HepG2 (cell line): ENCODE data around the gene PSMD1. TPM values are rescaled to one million over a fixed set of nuclear protein-coding genes. Genes with fewer than 3 reads are reported as not detected.

ENCODE experiments used
- ATAC-seq: fragments of 200-7000 bp; cut with Tn5 transposase; 3 replicates; pipeline ENCODE4 v1.9.1; 2020; ENCODE audit warnings: mild to moderate bottlenecking, moderate library complexity
- BruUV-seq: library from RNA; stranded (reverse); fragments of 400-500 nt; replicated peaks from 2 replicates; lab custom pipeline; 2021; lab: Mats Ljungman, UMichigan
- CTCF ChIA-PET: fragments of 300-600 bp; formaldehyde crosslinking; extraction: SDS; loops from one replicate; lab custom pipeline; 2021; ENCODE audit warnings: low total read pairs, inconsistent platforms, low intra/inter-chr PET ratio; lab: Yijun Ruan, JAX
- POLR2A ChIA-PET: fragments of 350-600 bp; sonication (Branson Sonifier 250); formaldehyde crosslinking; loops from one replicate; lab custom pipeline; 2020; ENCODE audit warnings: antibody characterized with exemption, inconsistent platforms; lab: Yijun Ruan, JAX
- DNase-seq: peaks from one replicate; pipeline ENCODE4 v3.0.0-alpha.2; 2015; ENCODE audit warnings: low spot score
- FAIRE-seq: peaks from 3 replicates; lab custom pipeline; 2011; peaks lifted over from hg19 to GRCh38; lab: Jason Lieb, UNC
- H2AFZ ChIP-seq: one replicate; pipeline ENCODE4 v1.6.1; 2011; ENCODE audit warnings: low read length, inconsistent platforms
- H3K27ac ChIP-seq: fragments of 300-600 bp; 3 replicates; pipeline ENCODE4 v1.8.0; 2011; ENCODE audit warnings: mixed run types, mild to moderate bottlenecking, mixed read lengths, low read length, inconsistent platforms; ENCODE audit not compliant: insufficient read depth; ENCODE audit errors: extremely low read length
- H3K27me3 ChIP-seq, 2 experiments: fragments of 200-600 bp in 1 of 2; 2 replicates in 1 of 2; 3 replicates in 1 of 2; pipeline versions ENCODE4 v1.6.0 to v1.8.0; 2011; ENCODE audit warnings: low read length in 2 of 2, mild to moderate bottlenecking in 2 of 2, moderate library complexity in 2 of 2, inconsistent platforms in 1 of 2; ENCODE audit not compliant: insufficient read depth in 2 of 2, control insufficient read depth in 1 of 2
- H3K36me3 ChIP-seq, 2 experiments: fragments of 200-600 bp in 1 of 2; replicated peaks in 1 of 2; 2 replicates in 1 of 2; 3 replicates in 1 of 2; pipeline versions ENCODE4 v1.5.1 to v1.8.0; 2011; ENCODE audit warnings: low read length in 2 of 2, inconsistent platforms in 1 of 2; ENCODE audit not compliant: insufficient read depth in 2 of 2, control insufficient read depth in 1 of 2
- H3K4me1 ChIP-seq: 2 replicates; pipeline ENCODE4 v1.5.1; 2012; ENCODE audit warnings: low read length, inconsistent platforms; ENCODE audit not compliant: insufficient read depth
- H3K4me2 ChIP-seq: 2 replicates; pipeline ENCODE4 v1.6.0; 2011; ENCODE audit warnings: low read depth, low read length, inconsistent platforms
- H3K4me3 ChIP-seq, 3 experiments: fragments of 200-600 bp in 1 of 3; sonication (generic), shearing (Covaris generic) in 1 of 3; replicated peaks in 1 of 3; 2 replicates each; pipeline ENCODE4 v1.5.1; 2011 to 2016; ENCODE audit warnings: low read length in 3 of 3, inconsistent platforms in 2 of 3, low read depth in 2 of 3, mild to moderate bottlenecking in 2 of 3, control low read depth in 1 of 3, mixed read lengths in 1 of 3; ENCODE audit not compliant: insufficient read depth in 1 of 3
- H3K79me2 ChIP-seq: one replicate; pipeline ENCODE4 v1.6.1; 2011; ENCODE audit warnings: low read length, inconsistent platforms; ENCODE audit not compliant: insufficient read depth
- H3K9ac ChIP-seq: 2 replicates; pipeline ENCODE4 v1.6.0; 2011; ENCODE audit warnings: mild to moderate bottlenecking, low read depth, low read length, inconsistent platforms; ENCODE audit not compliant: insufficient read depth
- H3K9me3 ChIP-seq: 2 replicates; pipeline ENCODE4 v1.5.1; 2012; ENCODE audit warnings: mild to moderate bottlenecking, low read length
- H4K20me1 ChIP-seq: 2 replicates; pipeline ENCODE4 v1.6.0; 2011; ENCODE audit warnings: inconsistent platforms, mild to moderate bottlenecking, low read length, moderate library complexity; ENCODE audit not compliant: insufficient read depth
- BATF2 ChIP-seq: sonication (generic); formaldehyde crosslinking; IDR thresholded peaks from 2 replicates; pipeline ENCODE4 v1.8.0; 2022; ENCODE audit warnings: mild to moderate bottlenecking, missing genetic modification reagents, moderate library complexity
- PAF1 ChIP-seq: IDR thresholded peaks from 2 replicates; pipeline ENCODE4 v1.6.1; 2016; ENCODE audit warnings: missing genetic modification reagents, missing compliant biosample characterization
- RFX5 ChIP-seq: IDR thresholded peaks from 2 replicates; pipeline ENCODE4 v1.6.1; 2011; ENCODE audit warnings: low read depth, low read length, improper control_type of control experiment
- THAP7 ChIP-seq: sonication (generic); formaldehyde crosslinking; IDR thresholded peaks from 2 replicates; pipeline ENCODE4 v1.8.1; 2023; ENCODE audit warnings: mild to moderate bottlenecking, missing genetic modification reagents
- TOE1 ChIP-seq: sonication (generic); formaldehyde crosslinking; IDR thresholded peaks from 2 replicates; pipeline ENCODE4 v1.4.0; 2020; ENCODE audit warnings: mild to moderate bottlenecking, missing genetic modification reagents
- ZC3H4 ChIP-seq: sonication (generic); formaldehyde crosslinking; IDR thresholded peaks from 2 replicates; pipeline ENCODE4 v1.4.0; 2020; ENCODE audit warnings: missing genetic modification reagents, borderline replicate concordance
- ZKSCAN5 ChIP-seq: sonication (generic); formaldehyde crosslinking; IDR thresholded peaks from 2 replicates; pipeline ENCODE4 v1.5.1; 2020; ENCODE audit warnings: mild to moderate bottlenecking, missing genetic modification reagents
- ZMYM2 ChIP-seq: sonication (generic); formaldehyde crosslinking; IDR thresholded peaks from 2 replicates; pipeline ENCODE4 v1.8.0; 2022; ENCODE audit warnings: mild to moderate bottlenecking, missing genetic modification reagents
- ZNF260 ChIP-seq: sonication (generic); formaldehyde crosslinking; IDR thresholded peaks from 2 replicates; pipeline ENCODE4 v1.4.0; 2020; ENCODE audit warnings: missing genetic modification reagents, low read depth, mild to moderate bottlenecking, borderline replicate concordance
- ZNF274 ChIP-seq: sonication (generic); formaldehyde crosslinking; IDR thresholded peaks from 2 replicates; pipeline ENCODE4 v1.5.1; 2020; ENCODE audit warnings: mild to moderate bottlenecking, missing genetic modification reagents
- WGBS: methylation state at CpG from one replicate; pipeline ENCODE4 v1.1.6; 2017; ENCODE audit warnings: low lambda C conversion rate; 5-methylcytosine and 5-hydroxymethylcytosine counted together
- in situ Hi-C: cut with HindIII; loops from 2 replicates; pipeline ENCODE4 v1.10.0; 2017; ENCODE audit warnings: low pct_unique_long_range_greater_than_20kb; ENCODE audit not compliant: extremely low pct_ligation_motif_present
- intact Hi-C: fragments of 100-400 bp; cut with micrococcal nuclease; formaldehyde crosslinking; loops from one replicate; pipeline ENCODE4 v1.10.0; 2022; ENCODE audit not compliant: unreplicated experiment
- polyA plus RNA-seq, 8 experiments: library from polyadenylated mRNA; depleted of rRNA in 3 of 8; stranded (reverse) in 7 of 8; unstranded in 1 of 8; fragments of >200 nt; fragmentation: Illumina TruSeq in 4 of 8; extraction: Trizol in 4 of 8; gene quantifications; 2 replicates each; pipeline versions ENCODE4 v1.2.1 to v1.2.3, GENCODE V29; 2011 to 2016; ENCODE audit warnings: low read depth in 4 of 8, missing spikeins in 1 of 8, mixed read lengths in 1 of 8; ENCODE audit not compliant: insufficient read depth in 1 of 8
- total RNA-seq, 5 experiments: library from RNA; depleted of rRNA; stranded (reverse); fragments of >200 nt; fragmentation: Illumina TruSeq; extraction: Trizol; gene quantifications; 2 replicates each; pipeline ENCODE4 v1.2.3, GENCODE V29; 2016; ENCODE audit warnings: low read depth in 1 of 5
- TF ChIP-seq, protein P1 (sequence below): sonication (generic); formaldehyde crosslinking; conservative IDR thresholded peaks from 2 replicates; pipeline ENCODE4 v1.8.1; 2023; ENCODE audit warnings: missing genetic modification reagents
- TF ChIP-seq, protein P2 (sequence below): sonication (generic); formaldehyde crosslinking; IDR thresholded peaks from 2 replicates; pipeline ENCODE4 v1.8.0; 2022; ENCODE audit warnings: missing genetic modification reagents, mild to moderate bottlenecking, borderline replicate concordance

PSMD1 gene
- total and polyA plus RNA-seq, 2 of the 13 experiments (the other 11 are each of a cell fraction or from before 2014, with no cell fraction given), result 136 to 191 TPM

DNA sequence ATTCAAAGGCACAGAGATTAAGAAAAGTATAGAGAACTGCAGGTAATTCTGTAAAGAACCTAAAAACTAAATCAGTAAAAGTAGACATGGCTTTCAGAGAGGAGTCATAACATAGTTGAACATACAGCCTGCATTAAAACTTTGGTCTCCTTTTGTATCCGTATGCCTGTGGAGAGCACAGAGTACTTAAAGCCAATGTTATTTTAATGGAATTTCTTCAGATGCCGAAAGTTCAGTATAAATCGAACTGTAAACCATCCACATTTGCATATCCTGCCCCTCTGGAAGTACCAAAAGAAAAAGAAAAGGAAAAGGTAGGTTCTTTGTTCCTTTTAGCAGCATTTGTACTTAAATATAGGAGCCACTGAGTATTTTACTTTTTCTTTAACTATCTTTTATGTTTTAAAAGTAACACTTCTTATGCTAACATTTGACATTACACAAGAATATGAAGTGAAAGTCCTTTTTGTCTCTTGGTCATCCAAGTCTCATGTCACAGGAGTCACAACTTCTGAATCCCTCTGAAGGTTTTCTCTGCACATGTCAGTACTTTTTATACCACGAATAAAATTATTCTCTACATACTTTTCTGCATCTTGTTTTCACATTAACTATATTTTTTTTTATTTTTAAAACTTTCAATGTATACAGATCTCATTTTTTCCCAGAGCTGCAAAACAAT, 106.9 kb downstream of the PSMD1 start:
- Histone ChIP-seq H3K9ac (no peak overlapping the region), H3K4me1 (no peaks in the 10 kb centered on the region), H3K27me3 (no peaks in the 10 kb centered on the region), H3K36me3 (peaks cover 15 to 84% of the 10 kb centered on the region in 2 experiments), H3K27ac (no peak overlapping the region)
- in situ Hi-C loops, result no loop called here
- BruUV-seq, result no TSS peak
- no peak for FAIRE-seq
- TF ChIP-seq TOE1 (CRISPR knock-in tag), result no peak
- TF ChIP-seq ZC3H4 (CRISPR knock-in tag), result no peak
- TF ChIP-seq, all 625 proteins: peak for 0
- no peaks in the 10 kb centered on the region for H3K9me3 ChIP-seq
- H3K79me2 ChIP-seq, result no peaks in the 10 kb centered on the region
- intact Hi-C loops, result no loop called here
- DNase-seq (no peak), ATAC-seq (no peak)
- ChIA-PET CTCF (no interaction called here), POLR2A (no interaction called here)
- WGBS, result 96% methylated on average over 4 of the region's 4 CpGs
- H3K4me2 ChIP-seq, result no peak overlapping the region
- H4K20me1 ChIP-seq, result no peaks in the 10 kb centered on the region
- H2AFZ ChIP-seq, result no peak overlapping the region
- no peak overlapping the region for H3K4me3 ChIP-seq

- H3K79me2 ChIP-seq, result no peaks in the 10 kb centered on the region
- H3K9me3 ChIP-seq, result no peaks in the 10 kb centered on the region
- WGBS, result 98% methylated on average over 6 of the region's 6 CpGs
- no peak overlapping the region for H3K4me3 ChIP-seq
- ChIA-PET POLR2A (no interaction called here), CTCF (no interaction called here)
- no peak for FAIRE-seq
- in situ Hi-C loops, result no loop called here
- TSS peak; percentile 6 for BruUV-seq
- no peak overlapping the region for H2AFZ ChIP-seq
- H3K4me1 ChIP-seq, result no peaks in the 10 kb centered on the region
- H3K27me3 ChIP-seq, result no peaks in the 10 kb centered on the region
- intact Hi-C loops, result no loop called here
- no peak overlapping the region for H3K9ac ChIP-seq
- TF ChIP-seq, protein P1, sequence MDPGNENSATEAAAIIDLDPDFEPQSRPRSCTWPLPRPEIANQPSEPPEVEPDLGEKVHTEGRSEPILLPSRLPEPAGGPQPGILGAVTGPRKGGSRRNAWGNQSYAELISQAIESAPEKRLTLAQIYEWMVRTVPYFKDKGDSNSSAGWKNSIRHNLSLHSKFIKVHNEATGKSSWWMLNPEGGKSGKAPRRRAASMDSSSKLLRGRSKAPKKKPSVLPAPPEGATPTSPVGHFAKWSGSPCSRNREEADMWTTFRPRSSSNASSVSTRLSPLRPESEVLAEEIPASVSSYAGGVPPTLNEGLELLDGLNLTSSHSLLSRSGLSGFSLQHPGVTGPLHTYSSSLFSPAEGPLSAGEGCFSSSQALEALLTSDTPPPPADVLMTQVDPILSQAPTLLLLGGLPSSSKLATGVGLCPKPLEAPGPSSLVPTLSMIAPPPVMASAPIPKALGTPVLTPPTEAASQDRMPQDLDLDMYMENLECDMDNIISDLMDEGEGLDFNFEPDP, result no peak
- TF ChIP-seq ZNF274 (CRISPR knock-in tag) (no peak), ZKSCAN5 (CRISPR knock-in tag) (no peak), THAP7 (no peak), ZMYM2 (CRISPR knock-in tag) (no peak), BATF2 (CRISPR knock-in tag) (no peak), RFX5 (no peak), PAF1 (CRISPR knock-in tag) (no peak), ZNF260 (CRISPR knock-in tag) (no peak)
- TF ChIP-seq, protein P2, sequence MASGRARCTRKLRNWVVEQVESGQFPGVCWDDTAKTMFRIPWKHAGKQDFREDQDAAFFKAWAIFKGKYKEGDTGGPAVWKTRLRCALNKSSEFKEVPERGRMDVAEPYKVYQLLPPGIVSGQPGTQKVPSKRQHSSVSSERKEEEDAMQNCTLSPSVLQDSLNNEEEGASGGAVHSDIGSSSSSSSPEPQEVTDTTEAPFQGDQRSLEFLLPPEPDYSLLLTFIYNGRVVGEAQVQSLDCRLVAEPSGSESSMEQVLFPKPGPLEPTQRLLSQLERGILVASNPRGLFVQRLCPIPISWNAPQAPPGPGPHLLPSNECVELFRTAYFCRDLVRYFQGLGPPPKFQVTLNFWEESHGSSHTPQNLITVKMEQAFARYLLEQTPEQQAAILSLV (CRISPR knock-in tag), result no peak
- TF ChIP-seq, all 625 proteins: peak for 0
- no peak overlapping the region for H3K27ac ChIP-seq
- no peak overlapping the region for H3K4me2 ChIP-seq
- ATAC-seq, result no peak
- H3K36me3 ChIP-seq, result peaks cover 21 to 96% of the 10 kb centered on the region in 2 experiments
- no peaks in the 10 kb centered on the region for H4K20me1 ChIP-seq
- no peak for DNase-seq
Measured at GRCh38 chr2:231167745-231168459, 111.2 kb downstream of the PSMD1 start.
